ENCODE measurements around the gene SFT2D2.

- TF ChIP-seq CTCF (IDR thresholded peaks at IDR 0.05) (no peak), EP300 (IDR thresholded peaks at IDR 0.05) (no peak), POLR2A (IDR thresholded peaks at IDR 0.05) (no peak)
Measured at GRCh38 chr1:168206111-168206510, 19.7 kb upstream of the SFT2D2 start.

Data from suprapubic skin (tissue), 3 donors.